Neural crest cell (in vitro differentiated cells): Measurements from ENCODE around the gene CAMP. TPM values are rescaled to one million over a fixed set of nuclear protein-coding genes. Genes with fewer than 3 reads are reported as not detected.
A peak's percentile ranks its signal among the peaks of the same experiment; 100 is the strongest.

Experiments
- DNase-seq: peaks from one replicate; pipeline ENCODE4 v3.0.0; 2021; ENCODE audit warnings: low read depth, mixed read lengths, low spot score
- H3K27ac Mint-ChIP-seq: one replicate; pipeline ENCODE4 v1.8.0; 2021; ENCODE audit warnings: mild to moderate bottlenecking, mixed read lengths; ENCODE audit not compliant: unreplicated experiment
- H3K27me3 Mint-ChIP-seq: 2 replicates; pipeline ENCODE4 v1.8.0; 2021; ENCODE audit warnings: low read depth, mild to moderate bottlenecking, mixed read lengths
- H3K36me3 Mint-ChIP-seq: 2 replicates; pipeline ENCODE4 v1.8.0; 2021; ENCODE audit warnings: low read depth, mild to moderate bottlenecking, mixed read lengths
- H3K4me1 Mint-ChIP-seq: 2 replicates; pipeline ENCODE4 v1.8.0; 2021; ENCODE audit warnings: mixed read lengths
- H3K4me3 Mint-ChIP-seq: one replicate; pipeline ENCODE4 v1.8.0; 2021; ENCODE audit warnings: mild to moderate bottlenecking, mixed read lengths
- H3K9me3 Mint-ChIP-seq: 2 replicates; pipeline ENCODE4 v1.8.0; 2021; ENCODE audit warnings: mixed read lengths
- total RNA-seq: library from RNA; stranded (reverse); gene quantifications from 2 replicates; pipeline ENCODE4 v1.2.1, GENCODE V29; 2021
- TF ChIP-seq, protein P1 (sequence below): fragments of 200-600 bp; sonication (generic); conservative IDR thresholded peaks from 2 replicates; pipeline ENCODE4 v1.5.0; 2021; ENCODE audit warnings: antibody characterized with exemption, mild to moderate bottlenecking

Gene CAMP
- total RNA-seq, 1 donor from 2014 or later = not detected

DNA sequence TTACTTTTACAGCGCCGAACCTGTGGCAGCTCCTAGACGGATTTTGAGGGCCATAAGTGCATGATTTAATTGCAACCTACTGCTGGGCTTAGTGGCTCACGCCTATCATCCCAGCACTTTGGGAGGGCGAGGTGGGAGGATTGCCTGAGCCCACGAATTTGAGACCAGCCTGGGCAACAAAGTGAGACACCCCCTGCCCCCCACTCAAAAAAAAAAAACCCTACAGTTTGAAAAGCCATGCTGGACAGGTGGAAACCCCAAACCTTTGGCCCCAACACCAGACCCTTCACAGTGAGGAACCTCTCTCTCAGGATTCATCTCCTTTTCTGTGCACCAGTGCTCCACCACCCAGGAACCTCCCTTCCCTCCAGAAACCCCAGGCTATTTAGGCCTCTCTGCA lies 34.0 kb upstream of the CAMP start:
- no peak for DNase-seq
- no peak overlapping the region for H3K27ac Mint-ChIP-seq
- TF ChIP-seq, protein P1, sequence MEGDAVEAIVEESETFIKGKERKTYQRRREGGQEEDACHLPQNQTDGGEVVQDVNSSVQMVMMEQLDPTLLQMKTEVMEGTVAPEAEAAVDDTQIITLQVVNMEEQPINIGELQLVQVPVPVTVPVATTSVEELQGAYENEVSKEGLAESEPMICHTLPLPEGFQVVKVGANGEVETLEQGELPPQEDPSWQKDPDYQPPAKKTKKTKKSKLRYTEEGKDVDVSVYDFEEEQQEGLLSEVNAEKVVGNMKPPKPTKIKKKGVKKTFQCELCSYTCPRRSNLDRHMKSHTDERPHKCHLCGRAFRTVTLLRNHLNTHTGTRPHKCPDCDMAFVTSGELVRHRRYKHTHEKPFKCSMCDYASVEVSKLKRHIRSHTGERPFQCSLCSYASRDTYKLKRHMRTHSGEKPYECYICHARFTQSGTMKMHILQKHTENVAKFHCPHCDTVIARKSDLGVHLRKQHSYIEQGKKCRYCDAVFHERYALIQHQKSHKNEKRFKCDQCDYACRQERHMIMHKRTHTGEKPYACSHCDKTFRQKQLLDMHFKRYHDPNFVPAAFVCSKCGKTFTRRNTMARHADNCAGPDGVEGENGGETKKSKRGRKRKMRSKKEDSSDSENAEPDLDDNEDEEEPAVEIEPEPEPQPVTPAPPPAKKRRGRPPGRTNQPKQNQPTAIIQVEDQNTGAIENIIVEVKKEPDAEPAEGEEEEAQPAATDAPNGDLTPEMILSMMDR = no peak
- no peaks in the 10 kb centered on the region for H3K9me3 Mint-ChIP-seq
- H3K4me1 Mint-ChIP-seq = peaks cover 45% of the 10 kb centered on the region
- no peaks in the 10 kb centered on the region for H3K27me3 Mint-ChIP-seq
- H3K36me3 Mint-ChIP-seq = peaks cover 6% of the 10 kb centered on the region
- H3K4me3 Mint-ChIP-seq = peak overlapping the region; percentile 99

DNA sequence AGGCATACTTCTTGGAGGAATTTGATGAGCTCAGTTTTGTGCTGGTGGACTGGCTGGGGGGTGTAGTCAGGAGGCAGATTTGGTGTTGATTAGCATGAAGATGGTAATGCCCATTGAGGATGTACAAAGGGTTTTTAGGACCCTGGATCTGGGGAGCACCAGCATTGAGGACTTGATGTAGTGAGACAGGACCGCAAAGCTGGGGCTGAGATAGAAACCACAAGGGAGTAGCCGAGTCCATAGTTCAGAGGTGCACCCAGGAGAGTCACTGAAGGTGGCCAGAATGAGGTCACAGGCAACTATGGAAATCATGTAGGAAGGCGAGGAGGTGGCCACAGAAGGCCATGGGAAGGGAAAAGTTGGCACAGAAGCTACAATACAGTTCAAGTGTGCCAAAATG lies 32.4 kb upstream of the CAMP start:
- H3K27ac Mint-ChIP-seq = no peak overlapping the region
- H3K36me3 Mint-ChIP-seq = peaks cover 2% of the 10 kb centered on the region

DNA sequence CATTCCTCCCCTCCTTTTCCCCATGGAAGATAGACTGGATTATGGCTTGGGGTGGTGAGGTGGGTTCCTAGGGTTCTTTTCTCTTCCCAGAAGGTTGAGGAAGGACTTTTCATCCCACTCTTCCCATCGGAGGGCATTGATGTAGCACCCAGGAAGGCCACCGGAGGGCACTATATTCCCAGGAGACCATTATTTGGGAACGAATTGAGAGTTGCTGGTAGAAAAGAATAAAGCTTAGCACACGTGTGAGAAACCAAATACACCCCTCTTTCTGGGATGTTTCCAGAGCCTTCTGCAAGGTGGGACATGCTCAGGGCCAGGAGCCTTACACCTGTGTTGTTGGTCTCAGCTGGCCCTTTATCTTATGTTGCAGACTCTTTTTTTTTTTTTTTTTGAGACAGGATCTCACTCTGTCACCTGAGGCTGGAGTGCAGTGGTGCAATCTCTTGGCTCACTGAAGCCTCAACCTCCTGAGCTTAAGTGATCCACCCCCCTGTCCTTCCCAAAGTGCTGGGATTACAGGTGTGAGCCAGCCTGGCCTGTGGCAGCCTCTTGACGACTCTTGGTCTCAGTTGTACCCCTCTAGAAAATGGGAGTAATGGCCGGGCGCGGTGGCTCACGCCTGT lies 28.7 kb upstream of the CAMP start:
- Mint-ChIP-seq H3K9me3 (no peaks in the 10 kb centered on the region), H3K36me3 (no peaks in the 10 kb centered on the region), H3K27ac (no peak overlapping the region), H3K4me1 (peaks cover 18% of the 10 kb centered on the region), H3K27me3 (no peaks in the 10 kb centered on the region), H3K4me3 (peak overlapping the region; percentile 64)
- DNase-seq = peak; percentile 82
- TF ChIP-seq, protein P1 = peak; percentile 85

More for the DNA sequence above, 32.4 kb upstream of the CAMP start:
- no peaks in the 10 kb centered on the region for H3K9me3 Mint-ChIP-seq
- TF ChIP-seq, protein P1 = no peak
- peak overlapping the region; percentile 11 for H3K4me3 Mint-ChIP-seq
- H3K27me3 Mint-ChIP-seq = no peaks in the 10 kb centered on the region
- H3K4me1 Mint-ChIP-seq = peaks cover 42% of the 10 kb centered on the region
- DNase-seq = no peak

DNA sequence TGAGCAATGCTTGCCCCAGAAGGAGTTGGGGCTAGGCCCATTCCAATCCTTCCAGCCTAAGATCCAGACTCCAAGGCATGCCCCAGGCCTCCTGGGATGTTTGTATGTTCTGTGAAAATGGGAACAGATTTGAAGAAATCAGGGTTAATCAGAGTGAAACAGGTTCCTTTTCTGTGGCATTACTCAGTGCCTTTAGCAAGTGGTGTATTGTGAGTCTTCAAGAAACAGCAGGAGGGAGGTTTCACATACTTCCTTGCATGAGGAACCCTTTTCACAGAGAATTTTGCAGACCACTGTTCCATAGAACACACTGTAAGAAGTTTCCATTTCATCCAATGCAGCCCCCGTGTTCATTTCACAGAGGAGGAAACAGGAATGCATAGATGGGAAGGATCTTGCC lies 26.7 kb upstream of the CAMP start:
- Mint-ChIP-seq H3K27me3 (no peaks in the 10 kb centered on the region), H3K4me1 (peaks cover 4% of the 10 kb centered on the region), H3K27ac (no peak overlapping the region)

DNA sequence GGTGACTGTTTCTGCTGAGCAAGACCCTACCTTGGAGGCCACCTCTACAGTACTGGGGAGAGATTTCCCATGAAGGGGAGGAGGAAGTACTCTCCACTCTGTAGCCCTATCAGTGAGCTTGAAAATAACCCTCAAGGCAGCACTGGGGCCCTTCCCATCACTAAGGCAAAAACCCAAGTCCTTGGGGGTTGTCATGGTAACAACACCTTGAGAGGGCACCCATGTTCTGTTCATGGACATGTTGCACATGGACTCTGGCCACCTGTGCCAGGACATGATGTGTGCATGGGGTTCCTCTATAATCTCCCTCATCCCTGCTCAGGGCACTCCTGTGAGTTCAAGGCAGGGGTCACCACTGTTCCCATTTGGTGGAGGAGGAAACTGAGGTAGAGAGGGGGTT lies 24.2 kb upstream of the CAMP start:
- no peak for DNase-seq
- no peaks in the 10 kb centered on the region for H3K36me3 Mint-ChIP-seq
- TF ChIP-seq, protein P1 = no peak
- peaks cover 4% of the 10 kb centered on the region for H3K4me1 Mint-ChIP-seq
- H3K27me3 Mint-ChIP-seq = no peaks in the 10 kb centered on the region
- H3K4me3 Mint-ChIP-seq = no peak overlapping the region
- peaks cover 3% of the 10 kb centered on the region for H3K9me3 Mint-ChIP-seq
- H3K27ac Mint-ChIP-seq = no peak overlapping the region

More for the DNA sequence above, 26.7 kb upstream of the CAMP start:
- H3K4me3 Mint-ChIP-seq = no peak overlapping the region
- no peaks in the 10 kb centered on the region for H3K36me3 Mint-ChIP-seq
- TF ChIP-seq, protein P1 = no peak
- H3K9me3 Mint-ChIP-seq = no peaks in the 10 kb centered on the region
- DNase-seq = no peak
